ENCODE data around the gene PAX2.

The PAX2 gene

GRCh38 chr10:100746784-100747455, 1.5 kb downstream of the PAX2 start:
- ChIA-PET CTCF (no interaction called here), POLR2A (no interaction called here)
- DNase-seq (ENCODE audit: low read depth, low spot score): no peak
- no peak for TF ChIP-seq CTCF (IDR thresholded peaks at IDR 0.05; ENCODE audit: insufficient read depth, low read length, missing control alignments)
- H3K4me3 ChIP-seq (ENCODE audit: low read depth, low read length): no peak overlapping the region

GRCh38 chr10:100747456-100748230, 2.3 kb downstream of the PAX2 start:
- ChIA-PET CTCF (no interaction called here), POLR2A (no interaction called here)
- TF ChIP-seq CTCF (IDR thresholded peaks at IDR 0.05; ENCODE audit: insufficient read depth, low read length, missing control alignments): no peak
- DNase-seq (ENCODE audit: low read depth, low spot score): no peak
- H3K4me3 ChIP-seq (ENCODE audit: low read depth, low read length): no peak overlapping the region

GRCh38 chr10:100748231-100749058, 3.1 kb downstream of the PAX2 start:
- ChIA-PET POLR2A (no interaction called here), CTCF (no interaction called here)
- TF ChIP-seq CTCF (IDR thresholded peaks at IDR 0.05; ENCODE audit: insufficient read depth, low read length, missing control alignments): no peak
- H3K4me3 ChIP-seq (ENCODE audit: low read depth, low read length): no peak overlapping the region
- DNase-seq (ENCODE audit: low read depth, low spot score): no peak

GRCh38 chr10:100749059-100749308, 3.6 kb downstream of the PAX2 start:
- ChIA-PET POLR2A (no interaction called here), CTCF (no interaction called here)
- no peak overlapping the region for H3K4me3 ChIP-seq (ENCODE audit: low read depth, low read length)
- TF ChIP-seq CTCF (IDR thresholded peaks at IDR 0.05; ENCODE audit: insufficient read depth, low read length, missing control alignments): no peak
- DNase-seq (ENCODE audit: low read depth, low spot score): no peak

GRCh38 chr10:100749309-100750217, 4.2 kb downstream of the PAX2 start:
- ChIA-PET POLR2A (no interaction called here), CTCF (no interaction called here)
- no peak for DNase-seq (ENCODE audit: low read depth, low spot score)
- no peak for TF ChIP-seq CTCF (IDR thresholded peaks at IDR 0.05; ENCODE audit: insufficient read depth, low read length, missing control alignments)
- H3K4me3 ChIP-seq (ENCODE audit: low read depth, low read length): no peak overlapping the region

Measured in AG04449 (cell line).